GM21723 (cell line): ENCODE results near the gene OGFOD3.

ENCODE experiments used
- ATAC-seq: cut with Tn5 transposase; IDR thresholded peaks from one replicate; pipeline ENCODE4 v1.9.1; 2021; ENCODE audit warnings: mild to moderate bottlenecking, moderate library complexity; ENCODE audit not compliant: unreplicated experiment

Gene OGFOD3

GRCh38 chr17:82408288-82408937 lies 10.0 kb downstream of the OGFOD3 start:
- no peak for ATAC-seq

- ATAC-seq: no peak
Observed at GRCh38 chr17:82407255-82407654, 11.1 kb downstream of the OGFOD3 start.

- ATAC-seq: no peak
Observed at GRCh38 chr17:82406131-82406671, 12.2 kb downstream of the OGFOD3 start.

- no peak for ATAC-seq
Observed at GRCh38 chr17:82405051-82405450, 13.3 kb downstream of the OGFOD3 start.

GRCh38 chr17:82403662-82404660 lies 14.4 kb downstream of the OGFOD3 start:
- ATAC-seq: no peak

GRCh38 chr17:82402865-82403264 lies 15.5 kb downstream of the OGFOD3 start:
- peak; percentile 53 for ATAC-seq

- ATAC-seq: no peak
Observed at GRCh38 chr17:82400830-82401229, 17.6 kb downstream of the OGFOD3 start.

- no peak for ATAC-seq
Observed at GRCh38 chr17:82400206-82400605, 18.2 kb downstream of the OGFOD3 start.

GRCh38 chr17:82399601-82400101 lies 18.7 kb downstream of the OGFOD3 start:
- ATAC-seq: no peak

GRCh38 chr17:82399041-82399441 lies 19.3 kb downstream of the OGFOD3 start:
- ATAC-seq: no peak

- no peak for ATAC-seq
Observed at GRCh38 chr17:82397449-82398335, 20.7 kb downstream of the OGFOD3 start.

- no peak for ATAC-seq
Observed at GRCh38 chr17:82396601-82397435, 21.6 kb downstream of the OGFOD3 start.

GRCh38 chr17:82394278-82394677 lies 24.1 kb downstream of the OGFOD3 start:
- ATAC-seq: no peak

- ATAC-seq: no peak
Observed at GRCh38 chr17:82392941-82393340, 25.4 kb downstream of the OGFOD3 start.

- ATAC-seq: no peak
Observed at GRCh38 chr17:82392209-82392920, 26.0 kb downstream of the OGFOD3 start.

- no peak for ATAC-seq
Observed at GRCh38 chr17:82391496-82392066, 26.8 kb downstream of the OGFOD3 start.

- no peak for ATAC-seq
Observed at GRCh38 chr17:82390860-82391435, 27.4 kb downstream of the OGFOD3 start.
